NB4 (cell line): ENCODE data around the gene TRAPPC2L.

Source experiments
- POLR2A ChIP-seq: IDR thresholded peaks from 2 replicates; pipeline ENCODE4 v1.6.1; 2011; ENCODE audit warnings: mild to moderate bottlenecking; ENCODE audit not compliant: insufficient read length; ENCODE audit errors: extremely low read depth
- TF ChIP-seq, protein P1 (sequence below): IDR thresholded peaks from one replicate; pipeline ENCODE4 v1.5.1; 2012; ENCODE audit warnings: low read depth, low read length

- no peak for TF ChIP-seq POLR2A
- TF ChIP-seq, protein P1, sequence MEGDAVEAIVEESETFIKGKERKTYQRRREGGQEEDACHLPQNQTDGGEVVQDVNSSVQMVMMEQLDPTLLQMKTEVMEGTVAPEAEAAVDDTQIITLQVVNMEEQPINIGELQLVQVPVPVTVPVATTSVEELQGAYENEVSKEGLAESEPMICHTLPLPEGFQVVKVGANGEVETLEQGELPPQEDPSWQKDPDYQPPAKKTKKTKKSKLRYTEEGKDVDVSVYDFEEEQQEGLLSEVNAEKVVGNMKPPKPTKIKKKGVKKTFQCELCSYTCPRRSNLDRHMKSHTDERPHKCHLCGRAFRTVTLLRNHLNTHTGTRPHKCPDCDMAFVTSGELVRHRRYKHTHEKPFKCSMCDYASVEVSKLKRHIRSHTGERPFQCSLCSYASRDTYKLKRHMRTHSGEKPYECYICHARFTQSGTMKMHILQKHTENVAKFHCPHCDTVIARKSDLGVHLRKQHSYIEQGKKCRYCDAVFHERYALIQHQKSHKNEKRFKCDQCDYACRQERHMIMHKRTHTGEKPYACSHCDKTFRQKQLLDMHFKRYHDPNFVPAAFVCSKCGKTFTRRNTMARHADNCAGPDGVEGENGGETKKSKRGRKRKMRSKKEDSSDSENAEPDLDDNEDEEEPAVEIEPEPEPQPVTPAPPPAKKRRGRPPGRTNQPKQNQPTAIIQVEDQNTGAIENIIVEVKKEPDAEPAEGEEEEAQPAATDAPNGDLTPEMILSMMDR, result no peak
Observed at GRCh38 chr16:88817785-88818574, 38.9 kb upstream of the TRAPPC2L start.
